GM21360 (cell line): ENCODE measurements around the gene STX12.
"Not testable (repeated sequence)": the region's sequence is repeated elsewhere in the genome, so short reads cannot be mapped to it uniquely, and the experiment has no call there.

Experiments
- ATAC-seq: cut with Tn5 transposase; IDR thresholded peaks from one replicate; pipeline ENCODE4 v1.9.1; 2021; ENCODE audit warnings: mild to moderate bottlenecking, moderate library complexity; ENCODE audit not compliant: unreplicated experiment

STX12 gene

DNA sequence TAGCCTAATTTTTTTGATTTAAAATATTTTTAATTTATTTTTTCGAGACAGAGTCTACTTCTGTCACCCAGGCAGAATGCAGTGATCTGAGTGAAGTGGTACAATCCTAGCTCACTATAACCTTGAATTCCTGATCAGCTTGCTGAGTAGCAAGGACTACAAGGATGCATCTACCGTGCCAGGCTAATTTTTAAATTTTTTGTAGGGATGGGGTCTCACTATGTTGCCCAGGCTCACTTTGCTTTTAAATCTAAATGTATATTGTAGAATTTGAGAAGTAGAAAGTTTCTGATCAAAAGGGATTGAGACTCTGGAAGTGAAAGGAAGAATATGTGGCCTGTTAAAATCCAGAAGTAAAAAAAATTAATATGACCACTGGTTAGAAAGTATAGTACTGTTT lies 1.6 kb downstream of the STX12 start:
- no peak for ATAC-seq

DNA sequence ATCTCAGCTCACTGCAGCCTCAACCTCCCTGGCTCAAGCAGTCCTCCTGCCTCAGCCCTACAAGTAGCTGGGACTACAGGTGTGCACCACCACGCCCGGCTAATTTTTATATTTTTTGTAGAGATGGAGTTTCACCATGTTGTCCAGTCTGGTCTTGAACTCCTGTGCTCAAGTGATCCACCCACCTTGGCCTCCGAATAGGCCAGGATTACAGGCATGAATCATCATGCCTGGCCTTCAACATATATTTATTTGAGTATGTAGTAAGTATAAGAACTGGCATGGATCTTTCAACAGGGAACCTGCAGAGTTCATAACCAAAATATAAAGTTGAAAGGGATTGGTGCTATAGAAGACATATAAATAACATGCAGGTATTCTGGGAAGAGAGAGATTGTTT lies 2.3 kb downstream of the STX12 start:
- ATAC-seq = not testable (repeated sequence)

DNA sequence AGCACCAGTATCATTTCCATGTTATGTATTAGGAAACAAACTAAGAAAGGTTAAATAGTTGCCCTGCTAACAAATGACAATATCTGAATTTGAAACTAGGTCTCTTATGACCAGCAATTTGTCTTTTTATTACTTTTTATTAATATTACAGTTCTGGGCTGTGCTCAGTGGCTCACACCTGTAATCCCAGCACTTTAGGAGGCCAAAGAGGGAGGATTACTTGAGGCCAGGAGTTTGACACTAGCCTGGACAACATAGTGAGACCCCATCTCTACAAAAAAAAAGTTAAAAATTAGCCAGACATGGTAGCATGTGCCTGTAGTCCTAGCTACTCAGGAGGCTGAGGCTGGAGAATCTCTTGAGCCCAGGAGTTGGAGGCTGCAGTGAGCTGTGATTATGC lies 3.3 kb downstream of the STX12 start:
- ATAC-seq = not testable (repeated sequence)

DNA sequence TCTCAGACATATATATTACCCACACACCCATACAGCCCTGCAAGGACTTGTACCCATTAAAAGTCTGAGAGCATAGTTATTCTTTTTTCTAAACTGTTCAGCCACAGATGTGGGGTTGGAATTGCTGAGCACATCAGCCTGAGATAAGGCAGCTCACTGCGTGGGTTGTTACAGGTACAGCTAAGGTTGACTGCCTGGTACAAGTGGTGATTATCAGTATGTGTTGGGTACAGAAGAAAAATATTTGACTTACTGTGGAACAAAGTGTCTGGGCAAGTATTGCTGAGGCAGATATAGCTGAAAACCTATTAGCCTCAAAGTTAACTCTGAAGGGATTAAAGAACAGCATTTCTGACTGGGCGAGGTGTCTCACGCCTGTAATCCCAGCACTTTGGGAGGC lies 5.0 kb downstream of the STX12 start:
- no peak for ATAC-seq

DNA sequence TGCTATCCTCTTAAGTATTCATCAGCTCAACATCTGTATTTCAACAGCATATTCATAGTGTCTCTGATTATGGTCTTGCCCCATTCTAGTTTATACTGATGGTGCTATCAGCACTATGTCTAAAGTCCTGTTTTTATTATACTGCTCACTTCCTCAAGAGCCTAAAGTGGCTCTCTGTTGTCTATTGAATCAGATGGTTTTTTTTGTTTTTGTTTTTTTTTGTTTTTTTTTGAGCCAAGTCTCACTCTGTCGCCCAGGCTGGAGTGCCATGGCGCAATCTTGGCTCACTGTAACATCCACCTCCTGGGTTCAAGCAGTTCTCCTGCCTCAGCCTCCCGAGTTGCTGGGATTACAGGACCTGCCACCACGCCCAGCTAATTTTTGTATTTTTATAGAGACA lies 6.1 kb downstream of the STX12 start:
- ATAC-seq = no peak

DNA sequence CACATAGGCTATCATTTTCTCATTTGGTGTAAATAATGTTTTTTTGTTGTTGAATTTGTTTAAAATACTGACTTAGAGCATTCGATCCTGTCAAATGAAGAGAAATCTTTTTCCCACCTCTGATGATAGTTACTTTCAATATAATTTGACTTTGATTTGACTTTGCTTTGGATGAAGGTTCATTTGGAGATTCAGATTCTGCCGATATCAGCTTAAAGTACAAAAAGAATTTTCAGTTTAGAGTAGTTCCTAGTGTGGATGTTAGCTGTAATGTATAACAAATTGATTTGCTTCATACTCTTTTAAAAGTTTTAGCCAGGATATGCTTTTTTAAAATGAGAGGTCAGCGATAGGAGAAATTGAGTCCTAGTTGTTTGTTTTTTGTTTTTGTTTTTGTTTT lies 9.9 kb downstream of the STX12 start:
- ATAC-seq = no peak

DNA sequence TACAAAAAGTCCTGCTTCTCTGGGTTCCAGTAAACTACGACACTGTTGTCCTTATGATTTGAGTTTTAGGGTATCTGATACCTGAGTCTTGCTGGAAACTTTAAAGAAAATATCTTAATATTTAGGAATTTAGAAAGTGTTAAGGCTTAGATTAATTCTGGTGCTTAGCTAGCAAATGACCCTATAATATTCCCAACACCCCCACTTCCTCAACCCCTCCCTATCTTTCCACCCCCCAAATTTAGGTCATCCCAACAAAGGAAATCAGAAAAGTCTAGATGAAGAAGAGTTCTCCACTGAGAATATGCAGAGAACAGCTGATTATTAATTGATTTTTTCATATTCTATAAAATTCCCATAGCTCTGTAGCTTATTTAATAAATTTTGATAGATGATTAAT lies 11.7 kb downstream of the STX12 start:
- no peak for ATAC-seq

DNA sequence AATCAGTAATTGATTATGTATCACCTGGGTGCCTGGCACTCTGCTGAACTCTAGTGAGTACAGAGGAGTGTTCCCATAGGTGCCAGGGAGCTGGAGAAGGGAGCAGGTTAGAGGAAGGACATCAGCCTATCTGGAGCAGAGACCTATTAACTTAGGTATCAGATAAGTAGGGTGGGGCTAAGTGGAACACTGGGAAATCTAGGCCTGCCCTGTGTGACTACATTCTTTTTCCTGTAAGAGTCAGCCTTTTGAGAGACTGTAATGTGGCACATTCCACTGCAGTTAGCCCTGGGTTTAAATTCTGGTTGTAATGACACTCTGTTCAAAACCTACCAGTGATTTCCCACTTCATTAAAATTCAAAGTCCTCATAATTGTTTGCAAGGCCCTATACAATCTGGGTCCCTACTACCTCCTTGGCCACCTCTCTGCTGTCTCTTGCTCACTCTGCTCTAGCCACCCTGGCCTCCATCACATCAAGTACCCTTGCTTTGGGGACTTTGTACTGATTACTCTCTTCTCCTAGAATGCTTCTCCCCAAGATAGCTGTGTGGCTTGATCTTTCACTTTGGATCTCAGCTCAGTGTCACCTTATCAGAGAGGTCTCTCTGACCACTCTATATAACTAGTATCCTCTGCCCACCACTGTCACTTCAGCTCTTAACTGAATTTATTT lies 12.9 kb downstream of the STX12 start:
- ATAC-seq = no peak

DNA sequence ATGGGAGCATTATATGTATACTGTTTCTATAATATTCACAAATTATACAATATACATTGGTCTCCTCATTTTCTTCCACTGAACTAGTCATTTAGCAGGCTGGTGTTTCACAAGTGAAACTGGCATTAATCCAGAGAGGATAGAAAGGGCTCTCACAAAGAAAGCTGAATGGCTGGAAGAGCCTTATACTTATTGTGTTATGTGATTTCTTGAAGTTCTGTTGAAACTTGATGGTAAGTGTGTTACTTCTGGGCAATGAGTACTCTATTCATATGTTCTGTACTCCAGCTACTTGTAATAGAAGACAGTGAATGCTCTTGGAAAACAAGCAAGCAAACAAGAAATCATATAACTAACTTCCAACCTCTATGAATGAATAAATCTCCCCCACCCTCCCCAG lies 14.9 kb downstream of the STX12 start:
- no peak for ATAC-seq

DNA sequence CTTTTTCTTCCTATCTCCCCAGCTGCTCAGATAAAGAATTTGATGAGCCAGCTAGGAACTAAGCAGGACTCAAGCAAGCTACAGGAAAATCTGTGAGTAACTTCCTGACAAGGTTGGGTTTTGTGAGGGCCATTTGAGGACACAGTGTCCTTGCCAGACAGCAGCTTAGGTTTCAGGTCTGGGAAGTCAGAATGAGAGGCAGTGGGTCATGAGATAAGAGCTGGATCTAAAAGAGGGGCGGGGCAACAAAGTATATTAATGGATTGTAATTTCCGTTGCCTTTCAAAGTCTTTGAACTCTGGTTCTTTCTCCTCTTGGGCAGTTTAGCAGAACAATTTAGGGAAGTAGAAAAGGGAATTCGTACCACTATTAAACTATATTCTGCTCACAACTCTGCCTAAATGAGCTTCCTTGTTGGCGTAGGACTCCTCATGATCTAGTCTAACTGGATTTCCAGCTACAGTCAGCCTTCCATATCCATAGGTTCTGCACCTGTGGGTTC lies 16.6 kb downstream of the STX12 start:
- ATAC-seq = no peak

DNA sequence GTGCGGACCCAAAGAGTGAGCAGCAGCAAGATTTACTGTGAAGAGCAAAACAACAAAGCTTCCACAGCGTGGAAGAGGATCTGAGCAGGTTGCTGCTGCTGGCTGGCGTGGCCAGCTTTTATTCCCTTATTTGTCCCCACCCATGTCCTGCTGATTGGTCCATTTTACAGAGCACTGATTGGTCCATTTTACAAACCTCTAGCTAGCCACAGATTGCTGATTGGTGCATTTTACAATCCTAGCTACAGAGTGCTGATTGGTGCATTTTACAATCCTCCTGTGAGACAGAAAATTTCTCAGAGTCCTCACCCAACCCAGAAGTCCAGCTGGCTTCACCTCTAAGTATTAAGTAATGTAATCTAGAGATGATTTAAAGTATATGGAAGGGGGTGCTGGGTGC lies 17.3 kb downstream of the STX12 start:
- ATAC-seq = not testable (repeated sequence)

DNA sequence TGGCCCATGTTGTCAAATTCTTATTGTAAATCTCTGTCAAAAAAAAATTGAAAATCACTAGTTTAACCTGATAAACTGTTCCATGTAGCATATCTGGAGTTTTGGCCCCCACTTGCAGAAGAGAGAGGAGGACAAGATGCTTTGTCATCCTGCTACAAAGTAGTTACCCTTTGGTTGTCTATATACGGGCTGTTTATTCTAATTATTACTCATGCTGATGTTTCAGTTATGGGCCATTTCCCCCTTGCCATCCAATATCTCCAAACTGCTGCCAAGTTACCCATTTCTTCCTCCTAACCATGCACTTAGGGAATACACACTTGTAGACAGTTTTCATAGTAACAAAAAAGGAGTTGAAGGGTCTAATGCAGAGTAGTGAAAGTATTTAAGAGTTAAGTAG lies 22.6 kb downstream of the STX12 start:
- ATAC-seq = no peak

DNA sequence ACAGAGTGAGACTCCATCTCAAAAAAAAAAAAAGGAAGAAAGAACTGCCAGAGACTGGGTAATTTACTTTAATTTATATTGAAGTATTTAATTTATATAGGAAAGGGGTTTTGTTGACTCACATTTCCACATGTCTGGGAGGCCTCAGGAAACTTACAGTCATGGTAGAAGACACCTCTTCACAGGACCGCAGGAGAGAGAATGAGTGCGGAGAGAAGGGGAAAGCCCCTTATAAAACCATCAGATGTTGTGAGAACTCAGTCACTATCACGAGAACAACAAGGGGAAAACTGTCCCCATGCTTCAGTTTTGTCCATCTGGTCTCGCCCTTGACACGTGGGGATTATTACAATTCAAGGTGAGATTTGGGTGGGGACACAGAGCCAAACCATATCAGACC lies 31.8 kb downstream of the STX12 start:
- ATAC-seq = no peak

DNA sequence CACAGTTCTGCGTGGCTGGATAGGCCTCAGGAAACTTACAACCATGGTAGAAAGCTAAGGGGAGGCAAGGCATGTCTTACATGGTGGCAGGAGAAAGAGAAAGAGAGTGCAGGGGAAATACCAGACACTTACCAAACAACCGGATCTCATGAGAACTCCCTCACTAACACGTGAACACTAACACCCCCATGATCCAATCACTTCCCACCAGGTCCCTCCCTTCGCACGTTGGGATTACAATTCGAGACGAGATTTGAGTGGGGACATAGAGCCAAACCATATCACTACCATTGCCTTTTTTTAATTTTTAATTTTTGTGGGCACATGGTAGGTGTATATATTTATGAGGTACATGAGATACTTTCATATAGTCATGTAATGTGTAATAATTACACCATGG lies 33.7 kb downstream of the STX12 start:
- no peak for ATAC-seq

DNA sequence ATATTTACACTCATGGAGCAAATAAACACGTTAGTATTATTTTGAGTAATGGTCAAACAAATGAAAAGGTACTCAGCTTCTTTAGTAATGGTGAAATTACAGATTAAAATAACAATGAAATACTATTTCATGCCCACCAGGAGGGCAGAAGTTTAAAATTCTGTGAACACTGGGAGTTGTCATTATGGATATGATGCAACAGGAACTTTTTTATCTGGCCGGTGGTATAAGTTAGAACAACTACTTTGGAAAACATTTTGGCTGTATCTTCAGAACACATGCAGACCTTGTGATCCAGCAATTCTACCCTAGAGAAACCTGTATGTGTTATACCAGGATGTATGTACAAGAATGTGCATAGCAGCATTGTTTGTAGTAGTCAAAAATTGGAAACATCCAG lies 34.4 kb downstream of the STX12 start:
- ATAC-seq = no peak

DNA sequence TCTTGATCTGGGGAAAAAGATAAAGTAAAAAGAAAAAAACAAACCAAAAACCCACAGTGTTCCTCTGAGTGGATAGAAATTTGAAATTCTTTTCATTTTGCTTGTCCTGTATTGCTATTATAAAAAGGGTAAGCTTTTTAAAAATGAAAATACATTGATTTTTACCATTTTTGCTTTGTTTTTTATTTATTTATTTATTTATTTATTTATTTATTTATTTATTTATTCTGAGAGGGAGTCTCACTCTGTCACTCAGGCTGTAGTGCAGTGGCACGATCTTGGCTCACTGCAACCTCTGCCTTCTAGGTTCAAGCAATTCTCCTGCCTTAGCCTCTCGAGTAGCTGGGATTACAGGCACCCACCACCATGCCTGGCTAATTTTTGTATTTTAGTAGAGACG lies 35.1 kb downstream of the STX12 start:
- ATAC-seq = not testable (repeated sequence)

DNA sequence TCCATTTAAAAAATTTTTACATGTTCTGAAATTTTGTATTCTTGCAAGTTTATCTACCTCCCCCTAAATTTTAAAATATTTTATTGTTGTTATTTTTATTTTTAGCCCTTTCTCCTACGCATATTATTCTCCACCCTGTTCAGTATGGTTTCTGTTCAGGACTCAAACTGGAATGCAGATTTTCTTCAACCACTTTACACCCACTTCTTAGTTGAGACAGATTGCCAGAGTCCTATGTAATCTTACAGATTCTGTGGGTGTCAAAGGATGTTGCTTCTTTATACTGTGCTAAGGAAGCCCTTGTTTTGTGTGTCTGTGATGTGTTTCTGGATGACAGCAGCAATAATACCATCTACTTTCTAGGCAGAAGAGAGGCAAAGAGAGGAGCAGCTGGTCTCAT lies 36.9 kb downstream of the STX12 start:
- ATAC-seq = no peak

DNA sequence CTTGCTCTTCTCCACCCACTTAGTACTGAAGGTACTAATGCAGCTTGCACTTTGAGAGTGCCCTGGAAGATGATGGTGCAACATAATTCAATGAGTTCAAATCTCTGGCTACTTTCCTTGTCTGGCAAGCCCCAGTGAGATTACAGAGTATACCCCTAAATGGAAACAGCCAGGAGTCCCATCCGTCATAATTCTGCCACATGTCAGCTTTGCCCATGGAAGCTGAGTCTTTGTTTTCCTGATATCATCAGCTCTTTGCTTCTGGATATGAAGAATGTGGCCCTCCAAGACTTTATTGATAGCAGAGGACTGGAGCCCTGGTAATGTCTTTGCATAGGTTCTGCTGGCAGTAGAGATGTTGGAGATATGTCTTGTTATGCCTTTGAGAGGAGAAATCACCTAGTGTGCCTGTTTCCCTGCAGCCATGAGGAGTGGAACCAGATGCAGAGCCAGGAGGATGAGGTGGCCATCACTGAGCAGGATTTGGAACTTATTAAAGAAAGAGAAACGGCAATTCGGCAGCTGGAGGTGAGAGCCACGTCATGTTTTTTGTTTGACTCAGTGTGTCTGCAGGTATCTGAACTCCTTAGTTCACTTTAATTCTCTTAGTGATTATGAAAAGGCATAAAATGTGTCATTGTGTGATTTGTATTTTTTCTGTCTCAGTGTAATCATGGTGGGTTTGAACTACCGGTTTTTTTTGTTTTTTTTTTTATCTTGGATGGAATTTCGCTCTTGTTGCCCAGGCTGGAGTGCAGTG lies 38.9 kb downstream of the STX12 start:
- no peak for ATAC-seq

DNA sequence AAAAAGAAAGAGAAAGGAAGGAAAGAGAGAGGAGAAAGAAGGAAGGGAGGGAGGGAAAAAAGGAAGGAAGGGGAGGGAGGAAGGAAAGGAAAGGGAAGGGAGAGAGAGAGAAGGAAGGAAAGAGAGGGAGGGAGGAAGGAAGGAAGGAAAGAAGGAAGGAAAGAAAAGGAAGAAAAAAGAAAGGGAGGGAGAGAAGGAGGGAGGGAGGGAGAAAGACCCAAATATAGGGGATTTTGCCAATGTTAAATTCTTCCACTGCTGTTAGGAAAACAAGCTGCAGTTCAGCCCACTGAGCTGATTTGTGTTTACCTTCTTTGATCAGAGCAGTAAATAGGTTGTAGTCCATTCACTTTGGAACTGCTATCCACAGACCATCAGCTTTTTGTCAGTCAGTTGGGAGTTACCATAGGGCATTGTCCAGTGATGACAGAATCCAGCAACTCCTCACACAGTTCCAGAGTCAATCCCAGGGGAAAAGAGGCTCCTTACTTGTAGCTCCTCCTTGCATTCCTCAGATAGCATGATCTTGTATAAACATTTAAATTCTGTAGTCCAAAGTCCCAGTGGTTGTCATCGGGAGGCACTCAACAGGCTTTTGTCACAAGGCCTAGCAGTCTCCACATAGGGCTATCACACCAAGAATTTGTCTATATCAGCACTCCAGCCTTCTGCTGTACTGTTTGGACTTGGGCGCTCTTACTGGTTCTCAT lies 44.1 kb downstream of the STX12 start:
- no peak for ATAC-seq

DNA sequence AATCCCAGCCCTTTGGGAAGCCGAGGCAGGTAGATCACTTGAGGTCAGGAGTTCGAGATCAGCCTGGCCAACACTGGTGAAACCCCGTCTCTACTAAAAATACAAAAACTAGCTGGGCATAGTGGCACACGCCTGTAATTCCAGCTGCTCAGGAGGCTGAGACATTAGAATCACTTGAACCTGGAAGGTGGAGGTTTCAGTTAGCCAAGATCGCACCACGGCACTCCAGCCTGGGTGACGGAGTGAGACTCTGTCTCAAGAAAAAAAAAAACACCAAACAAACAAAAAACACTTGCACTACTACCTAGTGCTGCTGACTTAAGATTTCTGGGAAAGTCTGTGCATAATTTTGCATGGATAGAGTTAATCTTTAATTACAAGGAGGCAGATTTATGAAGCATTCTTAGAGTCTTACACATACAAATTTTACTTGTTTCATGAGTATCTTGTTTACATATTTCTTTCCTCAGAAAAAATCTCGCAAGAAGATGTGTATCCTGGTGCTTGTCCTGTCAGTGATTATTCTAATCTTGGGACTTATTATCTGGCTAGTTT lies 48.8 kb downstream of the STX12 start:
- no peak for ATAC-seq

DNA sequence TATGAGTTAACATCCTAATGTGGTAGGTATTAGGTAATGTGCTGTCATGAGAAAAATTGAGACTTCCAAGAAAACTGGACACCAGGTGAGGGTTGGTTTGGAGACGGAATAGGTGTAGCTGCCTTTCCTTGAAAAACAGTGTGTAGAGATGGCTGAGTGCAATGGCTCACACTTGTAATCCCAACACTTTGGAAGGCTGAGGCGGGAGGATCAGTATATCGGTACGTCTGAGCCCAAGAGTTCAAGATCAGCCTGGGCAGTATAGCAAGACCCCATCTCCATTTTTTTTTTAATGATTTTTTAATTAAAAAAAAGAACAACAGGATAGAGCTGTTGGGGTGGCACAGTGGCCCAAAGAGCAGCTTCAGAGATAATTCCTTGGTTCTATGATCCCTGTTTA lies 50.8 kb downstream of the STX12 start:
- ATAC-seq = no peak

DNA sequence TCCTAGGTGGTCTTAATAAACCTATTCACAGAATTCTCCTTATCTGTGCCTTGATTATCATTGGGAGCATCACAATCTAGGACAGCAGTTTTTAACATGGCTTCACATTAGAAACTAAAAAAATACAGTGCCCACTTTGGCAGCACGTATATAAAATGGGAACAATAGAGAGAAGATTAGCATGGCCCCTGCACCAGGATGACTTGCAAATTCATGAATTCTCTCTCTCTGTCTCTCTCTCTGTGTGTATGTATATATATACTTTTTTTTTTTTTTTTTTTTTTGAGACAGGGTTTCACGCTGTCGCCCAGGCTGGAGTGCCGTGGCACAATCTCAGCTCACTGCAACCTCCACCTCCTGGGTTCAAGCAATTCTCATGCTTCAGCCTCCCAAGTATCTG lies 51.4 kb downstream of the STX12 start:
- ATAC-seq = no peak
